NCI-H1436 treated with DMSO at 0.1 percent for 48 hours (cell line): ENCODE measurements around the gene MYH6.
"Not testable (repeated sequence)": the region's sequence is repeated elsewhere in the genome, so short reads cannot be mapped to it uniquely, and the experiment has no call there.

Experiments
- DNase-seq: peaks from one replicate; lab custom pipeline; 2025; lab: John Stamatoyannopoulos, UW

MYH6 gene

DNA sequence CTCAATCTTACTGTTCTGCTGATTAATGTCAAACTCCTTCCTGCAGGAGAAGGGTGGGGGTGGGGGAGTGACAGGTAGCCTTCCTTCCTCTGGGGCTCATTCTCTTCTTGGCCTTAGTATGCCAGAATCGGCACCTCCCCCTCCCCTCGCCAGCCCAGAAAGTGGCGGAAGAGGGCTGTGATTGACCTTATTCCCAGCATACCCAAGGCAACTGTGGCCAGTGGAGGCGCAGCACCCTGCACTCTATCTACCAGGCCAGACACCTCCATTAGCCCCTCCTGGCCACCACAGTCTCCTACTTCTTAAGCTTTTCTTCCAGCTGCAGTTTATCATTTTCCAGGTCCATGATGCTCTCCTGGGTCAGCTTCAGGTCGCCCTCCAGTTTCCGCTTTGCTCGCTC is 15.5 kb downstream of the MYH6 start:
- DNase-seq: no peak

DNA sequence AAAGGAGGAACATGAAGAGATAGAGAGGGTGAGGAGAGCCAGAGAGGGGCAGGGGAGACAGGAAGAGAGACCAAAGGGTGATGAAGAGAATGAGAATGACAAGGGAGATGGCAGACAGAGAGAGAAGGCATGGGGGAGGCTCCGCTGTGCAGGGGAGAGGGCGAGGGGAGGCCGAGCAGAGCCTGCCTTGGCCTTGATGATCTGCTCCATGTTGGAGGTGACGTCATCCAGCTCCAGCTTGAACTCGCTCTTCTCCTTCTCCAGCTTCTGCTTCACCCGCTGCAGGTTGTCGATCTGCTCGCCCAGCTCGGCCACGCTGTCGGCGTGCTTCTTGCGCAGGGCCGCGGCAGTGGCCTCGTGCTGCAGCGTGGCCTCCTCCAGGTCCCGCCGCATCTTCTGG is 18.2 kb downstream of the MYH6 start:
- DNase-seq: not testable (repeated sequence)

DNA sequence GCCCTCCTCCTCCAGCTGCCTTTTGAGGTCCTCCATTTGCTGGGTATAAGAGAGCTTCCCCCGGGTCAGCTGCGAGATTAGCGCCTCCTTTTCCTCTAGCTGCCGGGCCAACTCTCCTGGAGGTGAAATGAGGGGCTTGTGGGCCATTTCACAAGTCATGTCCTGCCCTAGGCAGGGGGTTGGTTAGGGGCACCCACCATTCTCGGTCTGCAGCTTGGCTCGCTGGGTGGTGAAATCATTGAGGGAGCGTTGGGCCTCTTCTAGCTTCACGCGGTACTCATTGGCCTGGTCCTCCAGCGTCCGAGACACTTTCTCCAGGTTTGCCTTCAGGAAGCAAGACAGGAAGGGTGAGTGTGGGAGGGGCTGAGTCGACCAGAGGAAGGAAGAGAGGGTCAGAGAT is 18.7 kb downstream of the MYH6 start:
- DNase-seq: no peak

DNA sequence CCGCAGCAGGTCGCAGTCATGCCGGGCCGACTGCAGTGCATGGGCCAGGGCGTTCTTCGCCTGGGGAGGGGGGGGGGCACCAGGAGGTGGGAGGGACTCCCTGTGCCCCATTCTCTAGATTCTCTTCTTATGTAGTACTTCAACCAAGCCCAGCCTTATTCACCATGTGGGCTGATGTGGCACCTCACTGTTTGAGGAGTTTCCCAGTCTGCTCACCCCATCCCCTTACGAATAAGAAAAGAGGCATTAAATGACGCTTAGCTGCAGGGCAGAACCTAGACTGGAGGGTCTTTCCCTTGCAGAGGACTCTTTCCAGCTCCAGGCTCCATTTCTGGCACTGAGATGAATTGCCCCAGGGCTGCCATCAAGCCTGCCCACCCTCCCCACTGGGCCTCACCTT is 19.1 kb downstream of the MYH6 start:
- DNase-seq: no peak

DNA sequence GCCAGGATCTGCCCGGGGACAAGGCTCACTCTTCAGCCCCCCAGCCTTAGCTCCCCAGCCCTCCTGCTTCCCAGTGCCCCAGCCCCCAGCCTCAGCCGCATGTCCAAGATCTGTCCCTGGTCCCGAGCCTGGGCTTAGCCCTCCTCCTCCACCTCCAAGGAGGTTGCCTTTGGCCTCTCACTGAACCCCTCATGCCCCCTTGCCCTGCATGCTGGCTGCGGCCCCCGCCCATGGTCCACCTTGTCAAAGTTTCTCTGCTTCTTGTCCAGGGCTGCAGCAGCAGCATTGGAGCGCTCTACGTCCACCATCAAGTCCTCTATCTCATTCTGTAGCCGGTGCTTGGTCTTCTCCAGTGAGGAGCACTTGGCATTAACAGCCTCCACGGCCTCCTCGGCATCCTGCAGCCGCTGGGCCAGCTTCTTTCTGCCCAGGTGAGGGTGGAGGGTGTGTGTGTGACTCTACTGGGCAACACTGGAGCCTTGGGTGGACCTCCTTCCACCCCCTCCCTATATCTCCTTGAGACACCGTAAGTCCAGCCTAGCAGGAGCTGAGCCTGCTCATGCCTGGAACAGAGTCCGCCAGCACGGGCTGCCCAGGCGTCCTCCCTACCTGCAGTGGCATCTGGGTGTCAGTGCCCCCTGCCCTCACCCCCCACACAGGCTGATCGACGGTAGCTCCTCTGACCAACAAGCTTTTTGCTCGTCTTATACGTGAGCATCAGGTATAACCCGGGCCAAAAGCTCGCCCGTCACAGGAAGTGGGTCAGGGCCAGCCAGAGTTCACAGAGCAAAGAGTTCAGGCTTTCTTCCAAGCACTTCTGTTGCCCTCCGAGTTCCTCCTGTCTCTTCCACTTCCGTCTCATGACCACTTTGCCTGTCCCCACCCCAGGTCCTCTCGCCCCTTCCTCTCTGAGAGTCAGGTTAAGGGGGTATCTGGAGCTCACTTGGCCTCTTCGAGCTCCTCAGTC is 19.9 kb downstream of the MYH6 start:
- no peak for DNase-seq

DNA sequence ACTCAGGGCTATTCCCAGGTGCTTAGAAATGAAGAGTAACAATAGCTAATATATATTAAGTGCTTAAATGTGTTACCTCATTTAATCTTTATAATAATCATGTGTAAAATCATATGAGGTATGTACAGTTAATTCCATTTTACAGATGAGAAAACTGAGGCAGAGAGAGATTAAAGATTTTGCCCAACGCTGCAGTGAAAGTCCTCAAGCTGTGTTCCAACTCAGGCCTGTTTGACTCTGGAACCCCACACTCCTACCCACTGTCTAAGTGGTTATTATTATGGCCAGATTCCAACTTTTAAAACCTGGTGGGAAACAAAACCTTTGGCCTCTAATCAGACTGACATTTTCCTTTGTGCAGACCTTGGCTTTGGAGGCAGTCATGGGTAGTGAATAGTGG is 21.1 kb downstream of the MYH6 start:
- DNase-seq: no peak

DNA sequence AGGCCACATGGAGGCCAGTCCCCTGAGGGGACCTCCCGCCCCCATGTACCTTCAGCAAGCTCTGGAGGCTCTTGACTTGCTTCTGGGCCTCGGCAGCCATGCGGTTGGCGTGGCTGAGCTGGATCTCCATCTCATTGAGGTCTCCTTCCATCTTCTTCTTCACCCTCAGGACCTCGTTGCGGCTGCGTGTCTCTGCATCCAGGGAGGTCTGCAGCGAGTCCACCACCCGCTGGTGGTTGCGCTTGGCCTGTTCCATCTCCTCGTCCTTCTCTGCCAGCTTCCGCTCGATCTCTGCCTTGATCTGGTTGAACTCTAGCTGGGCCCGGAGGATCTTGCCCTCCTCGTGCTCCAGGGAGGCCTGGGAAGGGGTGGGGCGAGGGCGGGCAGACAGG is 21.8 kb downstream of the MYH6 start:
- not testable (repeated sequence) for DNase-seq

DNA sequence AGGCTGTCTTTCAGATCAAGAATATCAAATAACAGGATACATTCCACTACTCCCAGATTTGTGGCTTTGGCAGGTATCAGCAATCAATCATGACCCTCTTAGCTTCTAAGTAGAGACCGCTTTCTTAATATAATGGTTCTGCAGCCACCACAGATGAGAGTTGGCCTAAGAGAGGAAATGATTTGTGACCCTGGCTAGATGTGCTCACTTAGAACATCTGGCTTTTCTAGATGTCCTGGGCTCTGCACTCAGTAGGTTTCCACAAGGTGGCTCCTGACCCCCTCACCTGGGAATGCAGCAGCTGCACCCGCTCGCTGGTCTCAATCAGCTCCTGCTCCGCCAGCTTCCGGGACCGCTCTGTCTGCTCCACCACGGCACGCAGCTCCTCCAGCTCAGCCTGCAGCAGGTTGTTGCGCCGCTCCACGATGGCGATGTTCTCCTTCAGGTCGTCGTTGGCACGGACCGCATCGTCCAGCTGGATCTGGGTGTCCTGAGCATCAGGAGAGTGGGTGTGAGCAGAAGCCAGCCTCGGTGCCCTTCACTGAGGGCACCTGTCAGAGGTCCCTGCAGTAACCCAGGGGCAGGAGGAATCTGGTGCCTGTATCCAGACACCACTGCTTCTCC is 22.3 kb downstream of the MYH6 start:
- no peak for DNase-seq

DNA sequence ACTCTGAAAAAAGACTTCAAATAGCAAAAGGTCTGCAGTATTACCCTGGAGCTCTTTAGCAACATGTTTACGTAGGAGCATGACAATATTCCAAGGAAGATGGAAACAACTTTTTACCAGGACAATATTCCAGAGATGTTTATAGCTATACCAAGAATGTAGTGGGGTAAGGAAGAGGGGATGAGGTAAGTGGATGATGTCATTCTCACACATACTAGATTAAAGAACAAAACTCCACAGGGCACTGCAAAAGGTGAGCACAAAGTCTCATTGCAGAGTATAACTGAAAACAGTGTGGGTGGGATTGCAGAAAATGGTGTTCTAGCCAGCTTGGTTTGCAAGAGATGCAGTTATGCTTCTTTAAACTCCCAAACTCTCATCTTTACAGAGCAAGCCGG is 22.8 kb downstream of the MYH6 start:
- no peak for DNase-seq

DNA sequence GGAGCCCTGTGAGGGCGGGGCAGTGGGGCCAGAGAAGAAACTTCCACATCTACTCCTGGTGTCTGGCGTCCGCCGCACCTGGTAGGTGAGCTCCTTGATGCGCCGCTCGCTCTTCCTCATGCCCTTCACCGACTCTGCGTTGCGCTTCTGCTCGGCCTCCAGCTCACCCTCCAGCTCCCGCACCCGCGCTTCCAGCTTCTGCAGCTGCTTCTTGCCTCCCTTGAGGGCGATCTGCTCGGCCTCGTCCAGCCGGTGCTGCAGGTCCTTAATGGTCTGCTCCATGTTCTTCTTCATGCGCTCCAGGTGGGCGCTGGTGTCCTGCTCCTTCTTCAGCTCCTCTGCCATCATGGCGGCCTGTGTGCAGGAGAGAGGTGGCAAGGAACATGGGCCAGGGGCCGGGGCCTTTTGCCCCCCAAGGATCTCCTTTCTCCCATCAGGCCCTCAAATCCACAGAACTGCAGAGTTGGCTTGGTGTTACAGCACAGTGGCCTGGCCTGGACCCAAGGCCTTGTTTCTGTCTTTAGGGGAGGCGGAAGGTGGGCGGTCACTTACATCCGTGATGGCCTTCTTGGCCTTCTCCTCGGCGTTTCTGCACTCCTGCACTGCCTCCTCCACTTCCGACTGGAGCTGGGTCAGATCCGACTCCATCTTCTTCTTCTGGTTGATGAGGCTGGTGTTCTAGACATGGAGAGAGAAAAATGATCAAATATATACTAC is 23.6 kb downstream of the MYH6 start:
- DNase-seq: no peak

DNA sequence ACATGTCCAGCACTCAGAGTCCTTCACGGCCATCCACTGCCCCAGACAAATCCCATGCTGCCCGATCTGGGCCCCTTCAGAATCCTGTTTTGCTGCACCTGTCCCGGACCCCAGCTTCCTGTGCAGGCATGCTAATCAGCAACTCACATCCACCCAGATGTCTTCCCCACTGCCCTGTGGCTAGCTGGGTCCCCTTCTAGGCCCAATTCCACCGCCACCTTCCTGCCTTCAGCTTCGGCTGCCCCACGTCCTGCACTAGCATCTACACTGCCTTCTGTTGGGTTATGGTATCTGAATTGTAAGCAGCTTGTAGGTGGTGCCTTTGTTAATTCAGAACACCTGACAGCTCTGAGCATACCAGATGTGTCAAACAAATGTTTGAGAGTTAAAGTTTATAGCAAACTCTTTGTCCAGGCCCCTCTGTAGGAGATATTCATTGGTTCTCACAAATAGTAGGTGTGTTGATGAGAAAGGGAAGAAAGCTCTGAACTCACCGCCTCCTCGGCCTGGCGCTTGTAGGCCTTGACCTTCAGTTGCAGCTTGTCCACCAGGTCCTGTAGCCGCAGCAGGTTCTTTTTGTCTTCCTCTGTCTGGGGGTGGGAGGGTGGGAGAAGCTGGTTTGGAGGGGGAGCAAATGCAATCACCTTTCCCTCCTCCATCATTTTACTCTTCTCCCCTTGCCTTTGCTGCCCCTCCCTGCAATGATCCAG is 25.2 kb downstream of the MYH6 start:
- DNase-seq: no peak

DNA sequence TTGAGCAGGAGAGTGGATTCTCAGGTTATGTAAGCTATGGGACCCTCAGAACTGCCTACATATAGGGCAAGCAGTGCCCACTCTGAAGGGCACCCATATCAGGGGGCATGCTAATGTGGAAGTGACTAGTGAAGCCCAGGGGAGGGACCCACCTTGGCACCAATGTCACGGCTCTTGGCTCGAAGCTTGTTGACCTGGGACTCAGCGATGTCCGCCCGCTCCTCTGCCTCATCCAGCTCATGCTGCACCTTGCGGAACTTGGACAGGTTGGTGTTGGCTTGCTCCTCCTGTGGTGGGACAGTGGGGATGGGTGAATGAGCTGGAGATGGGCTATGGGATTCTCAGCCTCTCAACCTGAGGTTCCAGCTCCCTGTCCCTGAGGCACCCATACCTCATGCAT is 25.8 kb downstream of the MYH6 start:
- no peak for DNase-seq

DNA sequence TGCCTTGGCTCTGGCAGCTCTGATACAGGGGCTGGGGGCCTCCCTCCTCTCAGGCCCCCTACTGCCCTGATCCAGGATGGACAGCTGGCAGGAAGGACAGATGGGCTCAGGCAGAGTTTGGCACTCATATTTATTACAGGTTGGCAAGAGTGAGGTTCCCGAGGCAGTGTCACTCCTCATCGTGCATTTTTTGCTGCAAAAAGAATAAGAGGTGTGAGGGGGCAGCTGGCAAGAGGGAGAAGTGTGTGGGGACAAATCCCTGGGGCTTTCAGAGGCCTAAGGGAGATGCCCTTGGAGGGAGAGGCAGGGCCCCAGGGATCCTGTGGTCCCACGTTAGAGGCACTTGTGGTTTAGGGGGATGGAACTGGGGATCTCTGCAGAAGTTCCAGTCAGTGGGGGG is 26.2 kb downstream of the MYH6 start:
- DNase-seq: no peak

DNA sequence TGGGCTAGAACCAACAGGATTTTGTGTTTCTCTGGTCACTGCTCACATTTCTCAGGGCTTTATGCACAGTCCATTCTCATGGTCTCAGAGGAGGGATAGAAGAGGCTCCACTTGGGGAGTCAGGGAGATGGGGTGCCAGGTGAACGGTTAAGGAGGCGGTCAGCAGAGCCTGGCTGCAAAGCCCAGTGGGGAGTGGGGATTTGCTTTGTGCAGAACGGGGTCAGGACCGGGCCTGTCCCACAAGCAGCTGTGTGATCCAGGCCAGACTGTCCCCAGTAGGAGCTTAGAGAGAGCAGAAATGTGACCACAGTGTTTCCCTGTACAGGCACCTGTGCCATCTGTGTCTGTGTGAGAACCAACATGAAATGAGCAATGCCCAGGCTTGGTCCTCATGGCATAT is 27.1 kb downstream of the MYH6 start:
- DNase-seq: no peak

DNA sequence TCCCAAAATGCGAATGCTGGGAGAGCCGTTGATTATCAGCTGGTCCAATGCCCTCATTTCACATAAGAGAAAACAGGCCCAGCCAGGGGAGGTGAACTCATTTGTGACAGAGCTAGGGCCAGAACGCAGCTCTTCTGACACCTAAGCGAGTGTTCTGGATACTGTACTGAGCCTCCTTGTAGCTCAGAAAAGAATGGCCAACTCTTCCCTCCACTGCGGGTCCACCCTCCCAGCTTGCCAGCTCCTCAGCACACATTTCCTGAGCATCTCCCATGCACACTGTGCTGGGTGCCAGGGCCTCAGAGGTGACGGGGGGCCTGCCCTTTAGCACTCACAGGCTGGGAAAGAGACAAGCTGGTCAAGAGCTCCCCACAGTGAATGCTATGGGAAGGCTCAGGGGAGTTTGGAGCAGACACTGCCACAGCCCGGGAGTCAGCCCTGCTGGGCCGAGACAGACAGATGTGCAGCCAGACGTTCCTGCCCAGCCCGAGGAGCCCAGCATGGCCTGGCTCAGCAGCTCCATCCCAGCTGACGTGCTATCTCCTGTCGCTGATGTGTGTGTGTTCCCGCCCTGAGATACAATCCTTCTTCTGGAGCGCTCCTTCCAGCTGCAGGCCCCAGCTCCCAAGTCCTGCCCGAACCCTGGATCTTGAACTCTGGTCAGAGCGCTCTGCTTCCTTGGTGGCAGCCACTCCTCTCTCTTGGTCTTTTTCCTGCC is 27.7 kb downstream of the MYH6 start:
- DNase-seq: no peak

DNA sequence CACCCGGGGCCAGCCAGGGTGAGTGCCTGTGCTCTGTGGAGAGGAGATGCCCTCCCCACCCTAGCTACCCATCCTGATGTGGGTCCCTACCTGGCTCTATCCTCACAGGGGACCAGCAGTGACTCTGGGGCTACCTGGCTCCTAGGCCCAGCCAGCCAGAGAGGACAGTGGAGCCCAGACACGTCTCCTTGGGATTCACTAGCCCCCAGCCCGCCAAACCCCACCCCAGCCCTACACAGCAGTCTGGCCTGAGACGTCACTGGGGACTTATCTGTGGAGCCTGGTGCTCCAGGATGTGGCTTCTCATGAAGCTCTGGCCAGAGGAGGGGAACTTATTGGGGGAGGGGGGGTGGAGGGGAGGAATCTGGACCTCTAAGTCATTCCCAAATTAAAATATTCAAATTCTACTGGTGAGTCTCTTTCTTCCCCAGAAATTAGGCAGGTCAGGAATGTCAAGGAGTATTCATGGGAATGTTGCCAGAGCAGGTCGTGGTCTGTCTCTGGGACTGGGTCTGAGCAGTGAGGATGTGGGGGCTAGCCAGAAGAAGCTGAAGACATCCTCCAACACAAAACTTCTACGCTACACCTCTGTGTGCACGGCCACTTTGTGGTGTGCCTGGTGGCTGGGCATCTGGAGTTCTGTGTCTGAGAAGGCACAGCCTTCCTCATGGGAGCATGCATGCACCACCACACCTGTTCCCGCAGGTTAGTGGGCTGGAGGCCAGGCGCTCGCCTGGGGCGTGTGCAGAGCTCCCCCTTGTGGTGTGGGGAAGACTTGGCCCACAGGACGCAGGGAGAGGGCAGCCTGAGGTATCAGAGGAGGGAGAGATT is 28.5 kb downstream of the MYH6 start:
- DNase-seq: no peak

DNA sequence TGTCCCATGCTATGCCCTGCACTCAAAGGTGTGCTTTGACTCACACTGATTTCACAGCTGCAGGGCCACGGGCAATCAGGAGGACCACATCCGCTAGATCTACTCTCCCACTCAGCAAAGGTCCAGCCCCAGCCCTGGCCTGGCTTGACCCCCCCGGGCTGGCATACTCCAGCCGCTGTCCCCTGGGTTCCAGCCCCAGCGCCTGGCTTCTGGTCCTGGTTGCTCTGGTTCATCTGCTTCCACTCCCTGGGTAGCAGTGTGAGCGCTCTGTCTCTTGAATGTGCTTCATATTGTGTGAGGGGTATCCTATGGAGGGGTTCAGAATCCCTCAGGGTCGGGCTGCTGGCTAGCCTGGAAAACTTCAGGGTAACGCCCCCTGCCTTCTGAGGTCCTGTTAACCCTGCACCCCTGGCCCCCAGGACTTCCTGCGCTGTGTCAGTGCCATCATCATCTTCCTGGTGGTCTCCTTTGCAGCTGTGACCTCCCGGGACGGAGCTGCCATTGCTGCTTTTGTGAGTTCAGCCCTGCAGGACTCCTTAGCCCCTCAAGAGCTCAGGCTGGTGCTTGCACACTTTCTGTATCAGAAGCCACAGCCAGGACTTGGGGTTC is 29.4 kb downstream of the MYH6 start:
- DNase-seq: no peak

DNA sequence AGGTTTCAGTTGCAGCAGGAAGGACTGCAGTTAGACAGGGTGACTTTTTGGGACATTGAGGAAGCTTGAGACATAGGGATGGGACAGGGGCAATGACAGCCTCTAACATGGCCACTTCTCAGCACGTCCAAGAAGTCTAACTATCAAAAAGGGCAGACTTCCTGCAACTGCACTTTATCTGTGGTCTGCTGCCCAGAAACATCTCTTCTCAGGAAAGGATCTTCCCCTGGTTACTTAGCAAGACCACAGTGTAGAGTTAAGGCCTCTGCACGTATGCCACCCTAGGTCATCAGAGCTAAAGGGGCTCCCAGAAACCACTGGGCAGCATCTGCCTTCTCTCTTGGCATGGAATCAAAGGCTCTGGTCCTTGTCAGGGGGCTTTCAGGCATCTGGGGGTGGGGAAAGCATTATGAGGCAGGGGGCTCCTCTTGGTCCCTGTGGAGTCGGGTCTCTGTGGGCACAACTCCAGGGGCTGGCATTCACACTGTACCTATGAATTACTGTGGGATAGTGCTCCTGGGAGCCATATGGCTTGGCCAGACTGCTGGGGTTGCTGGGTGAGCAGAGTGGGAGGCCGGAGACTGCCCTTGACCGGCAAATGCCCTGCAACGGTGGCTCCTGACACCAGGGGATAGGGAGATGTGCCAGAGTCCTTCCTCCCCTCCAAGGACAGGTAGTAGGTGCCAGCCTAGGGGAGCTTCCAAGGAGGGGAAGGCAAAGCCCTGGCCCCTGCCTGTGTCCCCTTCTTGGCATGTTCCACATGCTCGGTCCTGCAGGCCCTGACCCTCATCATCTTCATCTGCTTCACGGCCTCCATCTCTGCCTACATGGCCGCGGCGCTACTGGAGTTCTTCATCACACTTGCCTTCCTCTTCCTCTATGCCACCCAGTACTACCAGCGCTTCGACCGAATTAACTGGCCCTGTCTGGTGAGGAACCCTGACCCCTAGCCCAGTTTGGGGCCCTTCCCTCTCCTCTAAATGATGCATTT is 30.2 kb downstream of the MYH6 start:
- DNase-seq: no peak

DNA sequence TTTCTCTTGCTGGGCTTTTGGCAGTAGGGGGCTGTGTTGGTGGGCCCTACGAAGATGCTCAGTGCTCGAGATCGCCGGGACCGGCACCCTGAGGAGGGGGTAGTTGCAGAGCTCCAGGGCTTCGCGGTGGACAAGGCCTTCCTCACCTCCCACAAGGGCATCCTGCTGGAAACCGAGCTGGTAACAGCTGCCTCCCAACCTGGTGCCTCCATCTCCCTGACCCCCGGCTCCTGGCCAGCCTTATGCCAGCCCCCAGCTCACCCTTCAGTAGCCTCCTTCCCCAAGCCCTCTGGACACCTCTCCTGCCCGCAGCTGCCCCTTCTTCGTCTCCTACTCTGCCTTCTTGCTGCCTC is 30.9 kb downstream of the MYH6 start:
- no peak for DNase-seq
